Stimulated activated effector memory CD8-positive, alpha-beta T cell treated with anti-CD3 and anti-CD28 coated beads, Interleukin-12 subunit alpha, Interleukin-12 subunit beta, amount 100 ng/mL, for 72 hours (primary cell): ENCODE results near the gene TACC2.

ENCODE experiments used
- ATAC-seq: fragments of 150-1000 bp; cut with Tn5 transposase; 2 replicates; pipeline ENCODE4 v1.10.0; 2021
- DNase-seq, 2 donors: peaks; one replicate each; pipeline ENCODE4 v3.0.0; 2021 to 2022; ENCODE audit warnings: low spot score in 2 of 2
- H3K27ac Mint-ChIP-seq: one replicate; pipeline ENCODE4 v1.8.0; 2022; ENCODE audit warnings: mild to moderate bottlenecking, mixed read lengths
- H3K36me3 Mint-ChIP-seq: one replicate; pipeline ENCODE4 v1.8.0; 2022; ENCODE audit warnings: mild to moderate bottlenecking, mixed read lengths
- H3K4me1 Mint-ChIP-seq: one replicate; pipeline ENCODE4 v1.8.0; 2022; ENCODE audit warnings: mixed read lengths
- H3K4me3 Mint-ChIP-seq: one replicate; pipeline ENCODE4 v1.8.0; 2022; ENCODE audit warnings: mild to moderate bottlenecking, mixed read lengths
- H3K9me3 Mint-ChIP-seq: one replicate; pipeline ENCODE4 v1.8.0; 2022; ENCODE audit warnings: mixed read lengths

The TACC2 gene

DNA sequence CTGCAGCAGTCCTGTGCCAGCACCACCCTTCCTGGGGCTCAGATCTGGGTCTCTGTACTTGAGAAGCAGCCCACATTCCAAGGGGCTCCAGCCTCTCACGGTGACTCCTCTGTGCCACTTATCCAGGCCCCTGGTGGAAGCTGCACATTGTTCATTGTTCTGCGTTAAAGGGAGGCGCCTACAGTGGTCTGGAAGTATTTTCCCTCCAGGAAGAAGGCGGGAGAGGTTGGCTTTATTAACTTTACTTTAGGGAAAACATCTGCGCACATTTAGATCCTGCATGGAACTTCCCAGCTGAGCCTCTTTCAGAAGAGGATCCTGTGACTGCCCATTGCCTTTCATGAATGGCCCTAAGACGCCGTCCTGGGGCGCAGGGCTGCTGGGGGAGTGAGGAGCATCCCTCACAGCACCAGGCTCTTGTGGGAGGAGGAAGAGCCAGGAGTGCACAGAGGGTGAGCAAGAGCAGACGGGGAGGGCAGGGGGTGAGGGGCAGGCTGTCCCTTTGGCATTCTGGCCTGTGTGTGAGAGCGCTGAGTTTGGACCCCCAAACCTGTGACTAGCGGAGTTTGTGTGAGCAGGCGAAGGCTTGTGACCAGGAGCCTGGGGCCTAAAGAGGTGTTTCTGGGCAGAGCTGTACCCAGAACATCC is 183.5 kb downstream of the TACC2 start:
- Mint-ChIP-seq H3K27ac (no peak overlapping the region), H3K36me3 (no peaks in the 10 kb centered on the region), H3K4me1 (no peaks in the 10 kb centered on the region), H3K9me3 (no peaks in the 10 kb centered on the region), H3K4me3 (no peak overlapping the region)
- DNase-seq (no peak), ATAC-seq (peak; percentile 27)

DNA sequence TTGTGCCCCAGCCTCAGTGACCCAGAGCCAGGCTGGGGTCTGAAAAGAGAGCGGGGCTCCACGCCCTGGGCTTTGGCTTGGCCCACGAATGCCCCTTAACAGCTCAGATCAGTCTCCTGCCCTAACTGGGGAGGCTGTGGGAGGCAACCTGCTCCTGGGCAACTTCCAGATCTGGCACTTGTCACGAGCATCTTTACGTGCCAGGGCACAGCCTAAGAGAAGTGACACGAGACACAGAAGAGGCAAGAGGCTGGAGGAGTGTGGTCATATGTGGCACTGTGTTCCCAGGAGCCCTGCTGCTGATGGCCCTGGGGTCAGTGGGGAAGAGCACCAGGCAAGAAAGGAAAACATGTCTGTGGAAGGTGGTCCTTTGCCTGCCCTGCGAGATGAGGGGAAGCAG is 184.4 kb downstream of the TACC2 start:
- DNase-seq, result no peak
- ATAC-seq, result peak; percentile 5
- no peaks in the 10 kb centered on the region for H3K9me3 Mint-ChIP-seq
- H3K4me1 Mint-ChIP-seq, result no peaks in the 10 kb centered on the region
- H3K27ac Mint-ChIP-seq, result no peak overlapping the region
- no peaks in the 10 kb centered on the region for H3K36me3 Mint-ChIP-seq
- no peak overlapping the region for H3K4me3 Mint-ChIP-seq

DNA sequence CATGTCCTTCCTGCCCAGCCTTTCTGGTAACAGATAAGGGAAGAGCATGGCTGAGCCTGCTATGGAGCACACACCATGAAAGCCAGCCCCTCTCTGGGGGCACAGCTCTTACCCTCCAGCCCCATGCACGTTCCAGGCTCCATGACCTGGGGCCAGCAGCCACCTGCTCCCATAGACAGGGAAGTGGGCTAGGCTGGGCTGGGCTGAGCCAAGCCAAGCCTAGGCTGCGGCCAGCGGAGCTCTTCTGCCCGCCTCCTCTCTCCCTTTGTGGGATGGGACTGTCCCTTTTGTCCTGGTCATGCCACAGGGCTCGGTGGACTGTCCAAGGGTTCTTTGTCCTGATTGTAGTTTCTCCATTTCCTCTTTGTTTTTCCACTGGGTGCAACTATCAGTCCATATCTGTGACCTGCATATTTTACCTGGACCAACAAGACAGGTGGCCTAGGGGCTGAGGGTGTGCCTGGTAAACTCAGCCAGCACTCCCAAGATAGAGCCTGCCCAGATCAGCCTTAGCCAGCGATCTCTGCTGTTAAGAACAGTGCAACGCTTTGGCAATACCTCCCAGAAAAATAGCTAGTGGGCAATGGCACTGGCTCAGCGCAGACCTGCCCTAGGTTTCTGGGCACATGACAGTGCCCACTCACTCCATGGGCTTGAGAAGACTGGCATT is 184.9 kb downstream of the TACC2 start:
- ATAC-seq (peak; percentile 17), DNase-seq (no peak)
- no peaks in the 10 kb centered on the region for H3K36me3 Mint-ChIP-seq
- no peak overlapping the region for H3K27ac Mint-ChIP-seq
- H3K9me3 Mint-ChIP-seq, result no peaks in the 10 kb centered on the region
- no peaks in the 10 kb centered on the region for H3K4me1 Mint-ChIP-seq
- no peak overlapping the region for H3K4me3 Mint-ChIP-seq

DNA sequence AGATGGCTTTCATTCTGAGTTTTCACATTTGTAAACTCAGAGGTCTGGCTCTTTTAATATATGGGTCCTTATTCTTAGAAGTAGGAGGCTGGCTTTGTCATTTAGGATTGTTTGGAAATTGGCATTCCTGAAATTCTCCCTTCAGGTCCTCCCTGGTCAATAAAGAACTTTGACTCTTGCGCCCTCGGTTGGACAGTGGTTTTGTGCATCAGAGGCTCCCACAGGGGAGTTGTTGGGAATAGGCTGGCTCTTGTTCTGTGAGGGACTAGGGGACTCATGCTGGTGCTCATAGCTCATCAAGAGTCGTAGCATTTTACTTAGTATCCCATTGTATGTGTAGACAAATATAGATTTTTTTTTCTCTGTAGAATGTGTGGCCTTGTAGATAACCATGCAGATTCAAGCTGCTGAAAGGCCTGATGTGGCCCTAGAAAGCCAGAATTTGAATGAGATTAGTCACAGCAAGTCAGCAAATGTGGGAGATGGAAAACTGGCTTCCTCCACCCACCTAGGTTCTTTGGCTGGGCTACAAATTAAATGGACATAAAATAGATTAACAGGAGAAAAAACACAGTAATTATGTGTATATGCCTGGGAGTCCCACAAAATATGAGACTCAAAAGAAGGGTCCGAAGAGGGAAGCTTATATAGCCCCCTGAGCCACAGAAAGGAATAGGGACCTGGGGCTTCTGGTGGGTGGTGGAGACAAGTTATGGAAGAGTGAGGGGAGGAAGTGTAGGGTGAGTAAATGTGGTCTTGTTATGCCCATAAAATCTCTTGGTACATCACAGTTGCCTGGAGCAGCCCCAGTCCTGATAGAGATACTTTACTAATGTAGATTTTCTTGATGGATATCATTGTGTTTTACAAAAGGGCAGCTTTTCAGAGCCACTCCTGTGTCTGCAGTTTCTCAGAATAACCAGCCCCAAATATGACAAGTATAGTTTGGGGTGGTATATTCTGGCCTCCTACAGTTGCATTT is 187.6 kb downstream of the TACC2 start:
- ATAC-seq, result no peak
- no peak overlapping the region for H3K27ac Mint-ChIP-seq
- H3K4me1 Mint-ChIP-seq, result no peaks in the 10 kb centered on the region
- H3K36me3 Mint-ChIP-seq, result no peaks in the 10 kb centered on the region
- H3K4me3 Mint-ChIP-seq, result no peak overlapping the region
- DNase-seq, result no peak
- H3K9me3 Mint-ChIP-seq, result no peaks in the 10 kb centered on the region

DNA sequence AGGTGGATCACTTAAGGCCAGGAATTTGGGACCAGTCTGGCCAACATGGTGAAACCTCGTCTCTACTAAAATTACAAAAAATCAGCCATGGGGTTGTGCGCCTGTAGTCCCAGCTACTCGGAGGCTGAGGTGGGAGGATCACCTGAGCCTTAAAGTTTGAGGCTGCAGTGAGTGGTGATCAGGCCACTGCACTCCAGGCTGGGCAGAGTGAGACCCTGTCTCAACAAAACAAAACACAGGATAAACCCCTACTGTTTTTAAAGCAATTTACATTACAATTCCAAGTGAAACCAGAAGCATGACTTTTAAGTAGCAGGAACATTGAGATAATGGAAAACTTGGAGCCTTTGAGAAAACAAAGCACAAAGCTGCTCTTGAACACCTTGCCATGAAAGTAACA is 189.7 kb downstream of the TACC2 start:
- no peak for ATAC-seq
- no peak for DNase-seq
- no peak overlapping the region for H3K4me3 Mint-ChIP-seq
- H3K36me3 Mint-ChIP-seq, result no peaks in the 10 kb centered on the region
- no peak overlapping the region for H3K27ac Mint-ChIP-seq
- H3K9me3 Mint-ChIP-seq, result no peaks in the 10 kb centered on the region
- no peaks in the 10 kb centered on the region for H3K4me1 Mint-ChIP-seq

DNA sequence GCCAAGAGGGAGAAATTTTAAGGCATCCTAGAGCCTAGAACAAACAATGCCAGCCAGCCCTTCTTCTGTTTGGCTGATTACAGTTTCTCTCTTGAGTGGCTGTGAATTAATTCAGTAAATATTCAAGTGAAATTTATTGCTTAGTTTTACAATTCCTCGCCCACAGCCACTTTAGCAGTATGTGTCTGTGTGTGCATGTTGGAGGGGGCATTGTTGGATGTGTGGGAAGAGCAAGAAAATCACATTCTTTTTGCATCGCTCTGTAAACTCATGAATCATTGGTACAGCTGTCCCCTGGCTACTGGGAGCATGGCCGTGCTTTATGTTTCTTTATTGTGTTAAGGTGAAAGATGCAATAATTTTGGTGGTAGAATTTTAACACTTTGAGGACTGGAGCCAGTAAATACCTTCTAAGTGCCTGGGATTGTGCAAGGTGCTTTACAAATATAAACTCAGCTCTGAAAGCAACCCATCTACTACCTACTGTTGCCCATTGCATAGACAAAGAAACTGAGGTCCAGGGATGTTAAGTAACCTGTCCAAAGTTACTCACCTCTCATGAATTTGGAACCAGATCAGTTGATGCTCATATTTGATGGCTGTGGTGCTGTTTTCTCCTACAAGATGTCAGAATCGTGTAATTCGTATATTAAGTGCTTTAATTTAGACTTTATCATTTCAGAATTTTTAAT is 192.2 kb downstream of the TACC2 start:
- no peaks in the 10 kb centered on the region for H3K9me3 Mint-ChIP-seq
- no peaks in the 10 kb centered on the region for H3K36me3 Mint-ChIP-seq
- no peak overlapping the region for H3K27ac Mint-ChIP-seq
- no peaks in the 10 kb centered on the region for H3K4me1 Mint-ChIP-seq
- DNase-seq (no peak), ATAC-seq (no peak)
- H3K4me3 Mint-ChIP-seq, result no peak overlapping the region

DNA sequence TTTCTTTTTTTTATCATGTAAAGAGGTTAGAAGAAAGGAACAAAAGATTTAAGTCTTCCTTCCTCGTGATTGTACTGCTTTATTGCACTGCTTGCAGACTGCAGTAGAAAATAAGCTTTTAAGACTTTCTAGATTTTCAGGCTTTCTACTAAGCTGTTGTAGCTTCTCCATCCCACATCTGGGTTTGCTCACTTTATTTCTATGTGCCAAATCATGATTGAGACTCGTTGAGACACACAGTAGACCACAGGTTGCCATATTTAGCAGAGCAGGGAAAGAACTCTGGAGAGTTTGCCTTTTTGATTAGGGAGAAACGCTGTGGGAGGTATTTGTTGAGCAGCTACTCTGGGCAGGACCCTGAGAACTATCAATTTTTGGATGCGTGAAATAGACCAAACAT is 192.9 kb downstream of the TACC2 start:
- Mint-ChIP-seq H3K36me3 (no peaks in the 10 kb centered on the region), H3K4me1 (no peaks in the 10 kb centered on the region), H3K4me3 (no peak overlapping the region), H3K9me3 (no peaks in the 10 kb centered on the region), H3K27ac (no peak overlapping the region)
- ATAC-seq (no peak), DNase-seq (no peak)

DNA sequence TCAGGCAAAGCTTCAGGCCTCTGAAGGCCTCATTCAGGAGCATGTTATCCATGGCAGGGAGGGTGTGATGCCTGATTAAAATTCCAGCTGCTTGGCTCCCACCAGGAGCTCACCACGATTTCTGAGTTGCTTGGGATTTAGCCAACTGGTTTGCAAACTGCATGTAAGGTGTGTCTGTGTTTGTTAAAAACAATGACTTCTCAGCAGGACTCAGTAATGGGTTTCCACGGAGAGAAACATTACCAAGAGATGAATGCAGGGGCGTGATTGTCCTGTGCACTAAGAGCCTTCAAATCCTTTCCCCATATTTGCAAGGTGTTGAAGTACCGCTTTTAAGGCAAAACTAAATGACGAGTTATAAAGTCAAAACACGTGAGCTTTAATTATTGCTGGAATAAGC is 193.3 kb downstream of the TACC2 start:
- Mint-ChIP-seq H3K4me3 (no peak overlapping the region), H3K27ac (no peak overlapping the region), H3K36me3 (no peaks in the 10 kb centered on the region), H3K4me1 (no peaks in the 10 kb centered on the region), H3K9me3 (no peaks in the 10 kb centered on the region)
- DNase-seq (no peak), ATAC-seq (no peak)

DNA sequence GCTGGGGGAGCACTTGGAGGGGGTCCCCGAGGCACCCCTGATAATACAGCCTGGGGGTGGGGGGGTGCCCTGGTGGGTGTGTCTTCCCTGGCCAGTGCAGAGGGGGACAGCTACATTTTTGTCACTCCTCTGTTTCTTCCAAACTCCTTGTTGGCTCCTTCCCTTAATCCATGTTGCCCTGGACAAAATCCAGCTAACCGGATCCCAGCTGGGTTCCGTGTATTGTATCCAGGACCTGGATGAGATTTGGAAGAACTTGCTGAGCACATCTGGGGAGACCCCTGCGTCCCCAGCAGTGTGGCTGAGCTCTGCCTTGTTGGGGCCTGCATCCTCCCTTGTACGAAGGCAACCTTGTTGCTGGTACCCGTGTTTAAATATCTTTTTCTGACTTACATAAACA is 195.3 kb downstream of the TACC2 start:
- Mint-ChIP-seq H3K9me3 (no peaks in the 10 kb centered on the region), H3K4me3 (no peak overlapping the region), H3K36me3 (no peaks in the 10 kb centered on the region), H3K27ac (no peak overlapping the region), H3K4me1 (no peaks in the 10 kb centered on the region)
- DNase-seq (no peak), ATAC-seq (no peak)

DNA sequence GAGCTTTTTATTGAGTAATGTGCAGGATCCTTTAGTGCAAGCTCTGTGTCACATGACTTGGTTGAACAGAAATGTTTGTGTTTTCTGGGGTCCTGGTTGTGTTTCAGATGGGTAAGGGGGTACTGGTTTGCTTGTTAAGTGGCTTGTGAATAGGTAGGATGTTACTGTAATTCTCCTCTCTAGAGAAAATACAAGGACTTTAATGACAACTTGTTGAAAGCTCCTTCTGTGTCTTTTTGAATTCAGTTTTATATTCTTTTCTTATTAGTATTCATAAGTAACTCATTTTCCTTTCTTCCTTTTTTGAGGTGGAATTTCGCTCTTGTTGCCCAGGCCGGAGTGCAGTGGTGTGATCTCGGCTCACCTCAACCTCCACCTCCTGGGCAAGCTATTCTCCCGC is 196.7 kb downstream of the TACC2 start:
- no peak overlapping the region for H3K27ac Mint-ChIP-seq
- no peak for ATAC-seq
- no peak for DNase-seq
- H3K4me3 Mint-ChIP-seq, result no peak overlapping the region
- no peaks in the 10 kb centered on the region for H3K9me3 Mint-ChIP-seq
- H3K36me3 Mint-ChIP-seq, result no peaks in the 10 kb centered on the region
- H3K4me1 Mint-ChIP-seq, result no peaks in the 10 kb centered on the region

DNA sequence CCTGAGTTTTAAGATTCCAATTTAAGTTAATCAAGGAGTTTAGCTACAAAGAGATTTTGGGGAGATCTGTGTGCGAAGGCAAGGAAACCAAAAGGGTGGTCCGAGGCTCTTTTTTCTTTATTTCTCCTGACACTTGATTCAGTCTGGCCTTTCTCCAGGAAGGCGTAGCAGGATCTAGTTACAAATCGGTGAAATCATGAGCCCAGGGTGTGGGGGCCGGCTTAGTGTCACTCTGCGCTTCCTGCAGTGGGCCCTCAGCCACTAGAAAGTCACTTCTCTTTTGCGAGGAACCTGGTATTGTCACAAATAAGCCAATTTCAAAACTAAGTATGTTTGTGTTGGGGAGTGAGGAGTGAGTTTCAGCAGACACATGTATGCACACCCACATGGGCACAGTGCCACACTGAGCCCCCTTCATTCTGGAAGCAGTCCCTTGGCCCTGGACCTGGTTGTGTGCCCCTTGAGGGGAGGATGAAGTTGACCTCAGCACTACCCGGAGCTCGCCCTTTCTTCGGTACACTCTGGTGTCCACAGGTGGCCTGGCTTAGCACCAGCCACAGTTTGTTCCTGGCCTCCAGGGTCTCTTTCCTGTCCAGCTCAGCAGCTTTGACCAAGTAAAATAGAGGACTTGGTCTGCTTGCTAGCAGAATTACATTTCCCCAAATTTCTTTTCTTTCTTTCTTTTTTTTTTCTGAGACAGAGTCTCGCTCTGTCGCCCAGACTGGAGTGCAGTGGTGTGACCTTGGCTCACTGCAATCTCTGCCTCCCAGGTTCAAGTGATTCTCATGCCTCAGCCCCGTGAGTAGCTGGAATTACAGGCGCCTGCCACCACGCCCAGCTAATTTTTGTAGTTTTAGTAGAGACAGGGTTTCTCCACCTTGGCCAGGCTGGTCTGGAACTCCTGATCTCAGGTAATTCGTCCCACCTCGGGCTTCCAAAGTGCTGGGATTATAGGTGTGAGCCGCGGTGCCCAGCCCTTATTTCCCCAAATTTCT is 198.2 kb downstream of the TACC2 start:
- H3K4me3 Mint-ChIP-seq, result no peak overlapping the region
- H3K4me1 Mint-ChIP-seq, result no peaks in the 10 kb centered on the region
- no peaks in the 10 kb centered on the region for H3K36me3 Mint-ChIP-seq
- no peak overlapping the region for H3K27ac Mint-ChIP-seq
- DNase-seq (no peak), ATAC-seq (no peak)
- H3K9me3 Mint-ChIP-seq, result no peaks in the 10 kb centered on the region

DNA sequence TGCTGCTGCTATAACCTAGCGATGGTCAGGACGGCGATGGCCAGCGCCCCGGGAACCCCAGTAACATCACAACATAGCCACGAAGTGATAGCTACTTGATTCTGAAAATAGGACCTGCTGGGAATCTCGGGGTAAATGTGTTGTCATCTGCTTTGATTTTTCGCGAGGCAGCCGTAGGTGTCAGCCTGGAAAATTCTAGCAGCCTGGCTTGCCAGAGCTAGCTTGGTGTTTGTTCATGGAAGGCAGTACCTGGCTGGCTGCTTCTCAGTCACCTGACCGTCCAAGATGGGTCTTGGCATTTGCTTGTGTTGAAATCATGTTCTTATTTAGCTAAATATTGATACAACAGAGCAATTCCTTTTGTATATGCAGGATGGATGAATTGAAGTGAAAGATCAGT is 199.7 kb downstream of the TACC2 start:
- Mint-ChIP-seq H3K9me3 (no peaks in the 10 kb centered on the region), H3K36me3 (no peaks in the 10 kb centered on the region), H3K27ac (no peak overlapping the region), H3K4me3 (no peak overlapping the region), H3K4me1 (no peaks in the 10 kb centered on the region)
- ATAC-seq, result no peak
- DNase-seq, result no peak

DNA sequence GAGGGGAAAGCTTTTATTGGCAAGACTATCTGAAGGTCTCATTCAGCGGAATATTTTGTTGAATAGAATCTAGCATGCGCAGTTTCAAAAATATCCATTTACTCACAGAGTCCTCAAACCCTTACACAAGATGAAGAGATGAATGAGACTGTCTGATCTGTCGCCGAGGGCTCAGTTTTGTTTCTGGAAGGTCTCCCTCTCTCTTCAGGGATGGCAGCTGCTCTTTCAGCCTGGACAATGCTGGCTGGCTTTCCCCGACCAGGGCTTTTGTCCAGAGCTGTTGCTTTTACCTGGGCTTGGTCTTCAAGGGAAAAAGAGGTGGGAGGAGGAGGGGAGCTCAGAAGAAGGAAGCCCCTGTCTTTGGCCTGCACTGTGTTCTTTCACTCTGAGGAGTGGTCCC is 200.2 kb downstream of the TACC2 start:
- H3K36me3 Mint-ChIP-seq, result no peaks in the 10 kb centered on the region
- no peak for ATAC-seq
- no peak for DNase-seq
- no peak overlapping the region for H3K4me3 Mint-ChIP-seq
- H3K9me3 Mint-ChIP-seq, result no peaks in the 10 kb centered on the region
- H3K4me1 Mint-ChIP-seq, result no peaks in the 10 kb centered on the region
- no peak overlapping the region for H3K27ac Mint-ChIP-seq

DNA sequence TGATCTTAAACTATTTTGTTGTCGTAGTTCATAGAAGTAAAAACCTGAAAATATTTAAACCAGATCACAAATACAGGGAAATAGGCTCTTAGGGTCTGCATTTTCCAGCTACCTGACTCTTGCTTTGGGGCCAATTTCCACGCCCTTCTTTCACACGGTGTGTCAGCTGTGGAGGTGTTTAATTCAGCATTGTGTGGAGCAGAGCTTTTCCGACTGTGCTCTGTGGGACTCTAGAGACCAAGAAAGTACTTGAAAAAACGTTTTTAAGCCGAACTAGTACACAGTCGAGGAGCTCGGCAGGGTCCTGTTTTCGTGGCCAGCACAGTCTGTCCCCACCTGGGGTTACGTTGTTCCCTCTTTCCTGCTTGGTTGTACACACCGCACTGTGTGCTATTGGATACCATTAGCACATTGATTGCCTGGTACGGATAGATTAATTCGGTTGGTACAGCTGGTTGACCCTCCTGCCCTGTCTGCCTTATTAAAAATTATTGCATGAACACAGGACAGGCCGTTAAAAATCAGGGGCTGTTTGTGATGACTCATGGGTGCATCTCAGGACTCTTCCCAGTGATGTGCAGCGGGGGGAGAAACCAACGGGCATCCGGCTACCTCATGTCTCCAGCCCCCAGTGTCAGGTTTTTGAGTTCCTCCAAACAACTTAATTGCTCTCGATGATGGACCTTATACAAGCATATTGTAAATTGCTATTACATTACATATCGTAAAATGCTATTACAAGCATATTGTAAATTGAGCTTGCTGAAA is 201.4 kb downstream of the TACC2 start:
- DNase-seq (no peak), ATAC-seq (no peak)
- no peak overlapping the region for H3K4me3 Mint-ChIP-seq
- no peak overlapping the region for H3K27ac Mint-ChIP-seq
- no peaks in the 10 kb centered on the region for H3K36me3 Mint-ChIP-seq
- no peaks in the 10 kb centered on the region for H3K4me1 Mint-ChIP-seq
- no peaks in the 10 kb centered on the region for H3K9me3 Mint-ChIP-seq
